SJCRH30 (cell line): Measurements from ENCODE around the gene PPP1R1C. TPM values are rescaled to one million over a fixed set of nuclear protein-coding genes. Genes with fewer than 3 reads are reported as not detected.
"Not testable (repeated sequence)": the region's sequence is repeated elsewhere in the genome, so short reads cannot be mapped to it uniquely, and the experiment has no call there.

Source experiments
- DNase-seq, 2 experiments: peaks; one replicate each; pipeline ENCODE4 v3.0.0-alpha.2; 2015 to 2020
- H3K27ac ChIP-seq: fragments of 250-450 bp; sonication (Bioruptor Pico); 2 replicates; pipeline ENCODE4 v1.5.1; 2020; ENCODE audit warnings: mild to moderate bottlenecking, moderate library complexity
- H3K27me3 ChIP-seq: fragments of 250-450 bp; sonication (Bioruptor Pico); 2 replicates; pipeline ENCODE4 v1.5.1; 2020; ENCODE audit warnings: mild to moderate bottlenecking, moderate library complexity
- H3K36me3 ChIP-seq: fragments of 250-450 bp; sonication (Bioruptor Pico); 2 replicates; pipeline ENCODE4 v1.5.1; 2020; ENCODE audit warnings: mild to moderate bottlenecking, moderate library complexity
- H3K4me1 ChIP-seq: fragments of 250-450 bp; sonication (Bioruptor Pico); 2 replicates; pipeline ENCODE4 v1.5.1; 2020; ENCODE audit warnings: mild to moderate bottlenecking, moderate library complexity
- H3K4me3 ChIP-seq: fragments of 250-450 bp; sonication (Bioruptor Pico); 2 replicates; pipeline ENCODE4 v1.5.1; 2020; ENCODE audit warnings: mild to moderate bottlenecking, moderate library complexity
- H3K9me3 ChIP-seq: fragments of 250-450 bp; sonication (Bioruptor Pico); replicated peaks from 2 replicates; pipeline ENCODE4 v1.5.1; 2020; ENCODE audit warnings: mild to moderate bottlenecking, moderate library complexity
- total RNA-seq: library from RNA; depleted of rRNA; stranded (reverse); fragments of >200 nt; shearing (Covaris generic); gene quantifications from 2 replicates; pipeline ENCODE4 v1.2.3, GENCODE V29; 2014

PPP1R1C gene
- total RNA-seq, 1 experiment from 2014 or later: not detected

GRCh38 chr2:181957668-181958067 lies 28.0 kb upstream of the PPP1R1C start:
- H3K27me3 ChIP-seq: no peaks in the 10 kb centered on the region
- no peaks in the 10 kb centered on the region for H3K9me3 ChIP-seq

GRCh38 chr2:181958726-181959125 lies 26.9 kb upstream of the PPP1R1C start:
- Histone ChIP-seq H3K9me3 (no peaks in the 10 kb centered on the region), H3K36me3 (no peaks in the 10 kb centered on the region), H3K4me3 (no peak overlapping the region), H3K27me3 (no peaks in the 10 kb centered on the region), H3K4me1 (no peaks in the 10 kb centered on the region), H3K27ac (no peak overlapping the region)
- DNase-seq: no peak

More at GRCh38 chr2:181957668-181958067, 28.0 kb upstream of the PPP1R1C start:
- no peak for DNase-seq
- H3K36me3 ChIP-seq: no peaks in the 10 kb centered on the region
- no peak overlapping the region for H3K27ac ChIP-seq
- no peaks in the 10 kb centered on the region for H3K4me1 ChIP-seq
- H3K4me3 ChIP-seq: no peak overlapping the region

GRCh38 chr2:181959508-181959907 lies 26.1 kb upstream of the PPP1R1C start:
- no peaks in the 10 kb centered on the region for H3K36me3 ChIP-seq
- no peak overlapping the region for H3K27ac ChIP-seq
- H3K27me3 ChIP-seq: no peaks in the 10 kb centered on the region
- no peak overlapping the region for H3K4me3 ChIP-seq
- no peaks in the 10 kb centered on the region for H3K4me1 ChIP-seq
- H3K9me3 ChIP-seq: no peaks in the 10 kb centered on the region
- no peak for DNase-seq

GRCh38 chr2:181961167-181961566 lies 24.5 kb upstream of the PPP1R1C start:
- H3K36me3 ChIP-seq, DNase-seq, H3K9me3 ChIP-seq, H3K27ac ChIP-seq, H3K27me3 ChIP-seq, H3K4me3 ChIP-seq, H3K4me1 ChIP-seq: not testable (repeated sequence)

- Histone ChIP-seq H3K4me1 (no peaks in the 10 kb centered on the region), H3K9me3 (no peaks in the 10 kb centered on the region), H3K27me3 (no peaks in the 10 kb centered on the region), H3K27ac (no peak overlapping the region), H3K4me3 (no peak overlapping the region), H3K36me3 (no peaks in the 10 kb centered on the region)
- DNase-seq: no peak
These were observed 23.5 kb upstream of the PPP1R1C start for GRCh38 chr2:181962142-181962541.

- DNase-seq: no peak
- H3K4me3 ChIP-seq: no peak overlapping the region
- no peaks in the 10 kb centered on the region for H3K36me3 ChIP-seq
- no peaks in the 10 kb centered on the region for H3K4me1 ChIP-seq
- no peak overlapping the region for H3K27ac ChIP-seq
- no peaks in the 10 kb centered on the region for H3K9me3 ChIP-seq
- no peaks in the 10 kb centered on the region for H3K27me3 ChIP-seq
These were observed 15.4 kb upstream of the PPP1R1C start for GRCh38 chr2:181970160-181970794.

GRCh38 chr2:181971032-181971431 lies 14.6 kb upstream of the PPP1R1C start:
- Histone ChIP-seq H3K9me3 (no peaks in the 10 kb centered on the region), H3K4me1 (no peaks in the 10 kb centered on the region), H3K27me3 (no peaks in the 10 kb centered on the region), H3K4me3 (no peak overlapping the region), H3K36me3 (no peaks in the 10 kb centered on the region), H3K27ac (no peak overlapping the region)
- no peak for DNase-seq

- Histone ChIP-seq H3K27me3 (no peaks in the 10 kb centered on the region), H3K27ac (no peak overlapping the region), H3K4me3 (no peak overlapping the region), H3K36me3 (no peaks in the 10 kb centered on the region), H3K9me3 (no peaks in the 10 kb centered on the region), H3K4me1 (peaks cover 4% of the 10 kb centered on the region)
- DNase-seq: no peak
These were observed 13.1 kb upstream of the PPP1R1C start for GRCh38 chr2:181972431-181973170.

GRCh38 chr2:181973171-181973783 lies 12.4 kb upstream of the PPP1R1C start:
- Histone ChIP-seq H3K9me3 (no peaks in the 10 kb centered on the region), H3K27ac (no peak overlapping the region), H3K4me1 (peaks cover 9% of the 10 kb centered on the region), H3K36me3 (no peaks in the 10 kb centered on the region), H3K4me3 (no peak overlapping the region), H3K27me3 (no peaks in the 10 kb centered on the region)
- DNase-seq: no peak

- Histone ChIP-seq H3K4me3 (no peak overlapping the region), H3K27ac (peak overlapping the region; percentile 54), H3K27me3 (no peaks in the 10 kb centered on the region), H3K9me3 (no peaks in the 10 kb centered on the region), H3K36me3 (no peaks in the 10 kb centered on the region), H3K4me1 (peaks cover 18% of the 10 kb centered on the region)
- peak; percentile 11 to 23 for DNase-seq
These were observed 7.8 kb upstream of the PPP1R1C start for GRCh38 chr2:181977661-181978350.

GRCh38 chr2:181978351-181979150 lies 7.1 kb upstream of the PPP1R1C start:
- Histone ChIP-seq H3K4me3 (no peak overlapping the region), H3K4me1 (peaks cover 18% of the 10 kb centered on the region), H3K36me3 (no peaks in the 10 kb centered on the region), H3K9me3 (no peaks in the 10 kb centered on the region), H3K27ac (peak overlapping the region; percentile 54), H3K27me3 (no peaks in the 10 kb centered on the region)
- DNase-seq: peak; percentile 34 to 45

- H3K9me3 ChIP-seq: no peaks in the 10 kb centered on the region
- no peak overlapping the region for H3K27ac ChIP-seq
- H3K36me3 ChIP-seq: no peaks in the 10 kb centered on the region
- H3K4me3 ChIP-seq: no peak overlapping the region
- DNase-seq: no peak
- H3K4me1 ChIP-seq: peaks cover 7% of the 10 kb centered on the region
- no peaks in the 10 kb centered on the region for H3K27me3 ChIP-seq
These were observed 1.6 kb upstream of the PPP1R1C start for GRCh38 chr2:181984060-181984459.

GRCh38 chr2:181984814-181985631 lies 630 bp upstream of the PPP1R1C start:
- peaks cover 7% of the 10 kb centered on the region for H3K4me1 ChIP-seq
- no peak overlapping the region for H3K27ac ChIP-seq
- H3K4me3 ChIP-seq: no peak overlapping the region
- H3K27me3 ChIP-seq: no peaks in the 10 kb centered on the region
- no peaks in the 10 kb centered on the region for H3K36me3 ChIP-seq
- no peak for DNase-seq
- no peaks in the 10 kb centered on the region for H3K9me3 ChIP-seq
